K562 (cell line): ENCODE data around the gene CPSF4L. TPM values are rescaled to one million over a fixed set of nuclear protein-coding genes. Genes with fewer than 3 reads are reported as not detected.

Experiments used
- CHCHD3 ChIP-seq: fragments of 250-450 bp; sonication (Bioruptor Pico); IDR thresholded peaks from 2 replicates; pipeline ENCODE4 v2.1.2; 2022; ENCODE audit warnings: mild to moderate bottlenecking
- ILK ChIP-seq: fragments of 450-650 bp; IDR thresholded peaks from 2 replicates; pipeline ENCODE4 v1.6.1; 2016; ENCODE audit warnings: missing genetic modification characterization, low read depth, mild to moderate bottlenecking, missing compliant biosample characterization, moderate library complexity, borderline replicate concordance
- NFE2 ChIP-seq: IDR thresholded peaks from 2 replicates; pipeline ENCODE4 v1.6.1; 2014; ENCODE audit warnings: antibody characterized with exemption, low read depth
- RBM17 ChIP-seq: fragments of 200-400 bp; formaldehyde crosslinking; IDR thresholded peaks from 2 replicates; pipeline ENCODE4 v1.6.1; 2017; ENCODE audit warnings: low read depth, mild to moderate bottlenecking, low read length, borderline replicate concordance
- SRSF7 ChIP-seq: fragments of 200-400 bp; formaldehyde crosslinking; optimal IDR thresholded peaks from 2 replicates; pipeline ENCODE3; 2017; ENCODE audit warnings: mild to moderate bottlenecking, low read depth, low read length
- TCF3 ChIP-seq: sonication (generic); formaldehyde crosslinking; IDR thresholded peaks from 2 replicates; pipeline ENCODE4 v1.4.0; 2020; ENCODE audit warnings: mild to moderate bottlenecking, missing genetic modification reagents
- ZNF24 ChIP-seq: fragments of 450-650 bp; IDR thresholded peaks from 2 replicates; pipeline ENCODE4 v1.6.1; 2016
- polyA plus RNA-seq, 8 experiments: library from polyadenylated mRNA; depleted of rRNA in 4 of 8; stranded (reverse) in 5 of 8; unstranded in 3 of 8; fragments of >200 nt; fragmentation: Nextera tagmentation in 2 of 8; fragmentation: Illumina TruSeq in 1 of 8; extraction: Ambion mirVana in 2 of 8; extraction: Trizol in 1 of 8; gene quantifications; 2 replicates each; pipeline versions ENCODE4 v1.2.1 to v1.2.3, GENCODE V29; 2011 to 2014; ENCODE audit warnings: inconsistent platforms in 1 of 8, missing spikeins in 1 of 8
- total RNA-seq, 7 experiments: library from RNA; depleted of rRNA in 6 of 7; stranded (reverse); fragments of >200 nt in 6 of 7; fragmentation: Illumina TruSeq in 2 of 7; extraction: Trizol in 2 of 7; gene quantifications; 2 replicates each; pipeline versions ENCODE4 v1.2.1 to v1.2.3, GENCODE V29; 2011 to 2021; ENCODE audit warnings: low replicate concordance in 1 of 7
- TF ChIP-seq, protein P1 (sequence below): fragments of 200-800 bp; sonication (Bioruptor generic); IDR thresholded peaks from 2 replicates; pipeline ENCODE4 v1.6.1; 2017; ENCODE audit warnings: missing genetic modification characterization, missing compliant biosample characterization
- TF ChIP-seq, protein P2 (sequence below): sonication (generic); formaldehyde crosslinking; IDR thresholded peaks from 2 replicates; pipeline ENCODE4 v1.8.0; 2022; ENCODE audit warnings: mild to moderate bottlenecking, missing genetic modification reagents
- TF ChIP-seq, protein P3 (sequence below), 2 experiments: fragments of 450-650 bp in 1 of 2; sonication (generic) in 1 of 2; formaldehyde crosslinking in 1 of 2; IDR thresholded peaks; 2 replicates each; pipeline versions ENCODE4 v1.7.1 to v1.9.0; 2016 to 2022; ENCODE audit warnings: inconsistent platforms in 1 of 2, mild to moderate bottlenecking in 1 of 2, missing genetic modification reagents in 1 of 2
- TF ChIP-seq, protein P4 (sequence below): sonication (generic); formaldehyde crosslinking; IDR thresholded peaks from 2 replicates; pipeline ENCODE4 v1.8.0; 2022; ENCODE audit warnings: mild to moderate bottlenecking, missing genetic modification reagents, borderline replicate concordance

CPSF4L gene
- total and polyA plus RNA-seq, 9 of the 15 experiments (the other 6 are each of a cell fraction or from before 2014, with no cell fraction given), result not detected

DNA sequence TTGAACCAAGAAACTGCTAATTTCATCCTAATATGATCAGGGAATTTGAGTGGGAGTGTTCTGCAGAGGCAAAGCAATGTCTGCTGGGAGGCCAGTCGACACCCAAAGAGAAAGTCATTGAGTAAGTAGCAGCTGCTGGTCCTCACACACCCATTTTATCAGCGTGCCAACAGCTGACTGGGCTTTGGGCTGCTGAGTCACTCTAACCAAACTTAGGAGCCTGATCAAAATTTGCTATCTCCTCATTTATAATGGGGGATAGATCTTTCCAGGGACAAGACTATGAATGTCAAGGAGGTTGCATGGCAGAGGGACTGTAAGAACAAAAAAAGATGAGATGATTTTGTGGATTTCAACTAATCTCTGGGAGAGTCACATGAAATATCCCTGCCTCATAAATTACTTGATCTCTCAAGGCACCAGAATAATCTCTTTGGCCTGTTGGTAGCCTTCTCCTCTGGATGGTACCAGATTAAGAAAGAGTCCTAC is 32.9 kb downstream of the CPSF4L start (continued):
- TF ChIP-seq TCF3 (CRISPR knock-in tag) (peak; percentile 80), SRSF7 (no peak), ILK (tag) (no peak), CHCHD3 (CRISPR knock-in tag) (no peak), ZNF24 (no peak), NFE2 (peak; percentile 98), RBM17 (no peak)
- TF ChIP-seq, protein P1, sequence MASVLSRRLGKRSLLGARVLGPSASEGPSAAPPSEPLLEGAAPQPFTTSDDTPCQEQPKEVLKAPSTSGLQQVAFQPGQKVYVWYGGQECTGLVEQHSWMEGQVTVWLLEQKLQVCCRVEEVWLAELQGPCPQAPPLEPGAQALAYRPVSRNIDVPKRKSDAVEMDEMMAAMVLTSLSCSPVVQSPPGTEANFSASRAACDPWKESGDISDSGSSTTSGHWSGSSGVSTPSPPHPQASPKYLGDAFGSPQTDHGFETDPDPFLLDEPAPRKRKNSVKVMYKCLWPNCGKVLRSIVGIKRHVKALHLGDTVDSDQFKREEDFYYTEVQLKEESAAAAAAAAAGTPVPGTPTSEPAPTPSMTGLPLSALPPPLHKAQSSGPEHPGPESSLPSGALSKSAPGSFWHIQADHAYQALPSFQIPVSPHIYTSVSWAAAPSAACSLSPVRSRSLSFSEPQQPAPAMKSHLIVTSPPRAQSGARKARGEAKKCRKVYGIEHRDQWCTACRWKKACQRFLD (CRISPR knock-in tag), result no peak
- TF ChIP-seq, protein P2, sequence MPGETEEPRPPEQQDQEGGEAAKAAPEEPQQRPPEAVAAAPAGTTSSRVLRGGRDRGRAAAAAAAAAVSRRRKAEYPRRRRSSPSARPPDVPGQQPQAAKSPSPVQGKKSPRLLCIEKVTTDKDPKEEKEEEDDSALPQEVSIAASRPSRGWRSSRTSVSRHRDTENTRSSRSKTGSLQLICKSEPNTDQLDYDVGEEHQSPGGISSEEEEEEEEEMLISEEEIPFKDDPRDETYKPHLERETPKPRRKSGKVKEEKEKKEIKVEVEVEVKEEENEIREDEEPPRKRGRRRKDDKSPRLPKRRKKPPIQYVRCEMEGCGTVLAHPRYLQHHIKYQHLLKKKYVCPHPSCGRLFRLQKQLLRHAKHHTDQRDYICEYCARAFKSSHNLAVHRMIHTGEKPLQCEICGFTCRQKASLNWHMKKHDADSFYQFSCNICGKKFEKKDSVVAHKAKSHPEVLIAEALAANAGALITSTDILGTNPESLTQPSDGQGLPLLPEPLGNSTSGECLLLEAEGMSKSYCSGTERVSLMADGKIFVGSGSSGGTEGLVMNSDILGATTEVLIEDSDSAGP (CRISPR knock-in tag), result no peak
- TF ChIP-seq, protein P3, sequence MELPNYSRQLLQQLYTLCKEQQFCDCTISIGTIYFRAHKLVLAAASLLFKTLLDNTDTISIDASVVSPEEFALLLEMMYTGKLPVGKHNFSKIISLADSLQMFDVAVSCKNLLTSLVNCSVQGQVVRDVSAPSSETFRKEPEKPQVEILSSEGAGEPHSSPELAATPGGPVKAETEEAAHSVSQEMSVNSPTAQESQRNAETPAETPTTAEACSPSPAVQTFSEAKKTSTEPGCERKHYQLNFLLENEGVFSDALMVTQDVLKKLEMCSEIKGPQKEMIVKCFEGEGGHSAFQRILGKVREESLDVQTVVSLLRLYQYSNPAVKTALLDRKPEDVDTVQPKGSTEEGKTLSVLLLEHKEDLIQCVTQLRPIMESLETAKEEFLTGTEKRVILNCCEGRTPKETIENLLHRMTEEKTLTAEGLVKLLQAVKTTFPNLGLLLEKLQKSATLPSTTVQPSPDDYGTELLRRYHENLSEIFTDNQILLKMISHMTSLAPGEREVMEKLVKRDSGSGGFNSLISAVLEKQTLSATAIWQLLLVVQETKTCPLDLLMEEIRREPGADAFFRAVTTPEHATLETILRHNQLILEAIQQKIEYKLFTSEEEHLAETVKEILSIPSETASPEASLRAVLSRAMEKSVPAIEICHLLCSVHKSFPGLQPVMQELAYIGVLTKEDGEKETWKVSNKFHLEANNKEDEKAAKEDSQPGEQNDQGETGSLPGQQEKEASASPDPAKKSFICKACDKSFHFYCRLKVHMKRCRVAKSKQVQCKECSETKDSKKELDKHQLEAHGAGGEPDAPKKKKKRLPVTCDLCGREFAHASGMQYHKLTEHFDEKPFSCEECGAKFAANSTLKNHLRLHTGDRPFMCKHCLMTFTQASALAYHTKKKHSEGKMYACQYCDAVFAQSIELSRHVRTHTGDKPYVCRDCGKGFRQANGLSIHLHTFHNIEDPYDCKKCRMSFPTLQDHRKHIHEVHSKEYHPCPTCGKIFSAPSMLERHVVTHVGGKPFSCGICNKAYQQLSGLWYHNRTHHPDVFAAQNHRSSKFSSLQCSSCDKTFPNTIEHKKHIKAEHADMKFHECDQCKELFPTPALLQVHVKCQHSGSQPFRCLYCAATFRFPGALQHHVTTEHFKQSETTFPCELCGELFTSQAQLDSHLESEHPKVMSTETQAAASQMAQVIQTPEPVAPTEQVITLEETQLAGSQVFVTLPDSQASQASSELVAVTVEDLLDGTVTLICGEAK (IDR thresholded peaks at IDR 0.05), result no peak
- TF ChIP-seq, protein P3 (CRISPR knock-in tag; IDR thresholded peaks at IDR 0.05), result no peak
- TF ChIP-seq, protein P4, sequence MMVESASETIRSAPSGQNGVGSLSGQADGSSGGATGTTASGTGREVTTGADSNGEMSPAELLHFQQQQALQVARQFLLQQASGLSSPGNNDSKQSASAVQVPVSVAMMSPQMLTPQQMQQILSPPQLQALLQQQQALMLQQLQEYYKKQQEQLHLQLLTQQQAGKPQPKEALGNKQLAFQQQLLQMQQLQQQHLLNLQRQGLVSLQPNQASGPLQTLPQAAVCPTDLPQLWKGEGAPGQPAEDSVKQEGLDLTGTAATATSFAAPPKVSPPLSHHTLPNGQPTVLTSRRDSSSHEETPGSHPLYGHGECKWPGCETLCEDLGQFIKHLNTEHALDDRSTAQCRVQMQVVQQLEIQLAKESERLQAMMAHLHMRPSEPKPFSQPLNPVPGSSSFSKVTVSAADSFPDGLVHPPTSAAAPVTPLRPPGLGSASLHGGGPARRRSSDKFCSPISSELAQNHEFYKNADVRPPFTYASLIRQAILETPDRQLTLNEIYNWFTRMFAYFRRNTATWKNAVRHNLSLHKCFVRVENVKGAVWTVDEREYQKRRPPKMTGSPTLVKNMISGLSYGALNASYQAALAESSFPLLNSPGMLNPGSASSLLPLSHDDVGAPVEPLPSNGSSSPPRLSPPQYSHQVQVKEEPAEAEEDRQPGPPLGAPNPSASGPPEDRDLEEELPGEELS (CRISPR knock-in tag), result no peak
